Tibial artery (tissue), 4 donors: ENCODE measurements around the gene KDM2B.

ENCODE experiments used
- DNase-seq, 2 donors: peaks; one replicate each; pipeline ENCODE4 v3.0.0-alpha.2; 2019
- H3K27ac ChIP-seq, 2 donors: fragments of 200-600 bp; sonication (generic) in 1 of 2; 1 replicate in 1 of 2; 2 replicates in 1 of 2; pipeline ENCODE4 v1.5.1; 2018 to 2019; ENCODE audit warnings: mild to moderate bottlenecking in 1 of 2
- H3K27me3 ChIP-seq, 2 donors: fragments of 200-600 bp; sonication (generic) in 1 of 2; one replicate each; pipeline versions ENCODE4 v1.5.1 to v1.6.0; 2016 to 2019
- H3K36me3 ChIP-seq, 3 donors: fragments of 200-600 bp; sonication (generic) in 2 of 3; one replicate each; pipeline ENCODE4 v1.5.1; 2016 to 2019; ENCODE audit warnings: mild to moderate bottlenecking in 2 of 3
- H3K4me1 ChIP-seq, 4 donors: fragments of 200-600 bp; sonication (generic) in 2 of 4; 1 replicate in 3 of 4; 2 replicates in 1 of 4; pipeline ENCODE4 v1.5.1; 2016 to 2019
- H3K4me3 ChIP-seq, 2 donors: fragments of 200-600 bp; sonication (generic) in 1 of 2; 1 replicate in 1 of 2; 2 replicates in 1 of 2; pipeline ENCODE4 v1.5.1; 2018 to 2019; ENCODE audit warnings: mild to moderate bottlenecking in 2 of 2
- H3K9me3 ChIP-seq, 3 donors: fragments of 200-600 bp; sonication (generic) in 1 of 3; one replicate each; pipeline ENCODE4 v1.5.1; 2016 to 2019
- CTCF ChIP-seq, 2 experiments: fragments of 200-600 bp in 1 of 2; fragments of 450-650 bp in 1 of 2; IDR thresholded peaks; one replicate each; pipeline ENCODE4 v1.5.1; 2017 to 2019; ENCODE audit warnings: antibody characterized with exemption in 2 of 2, mild to moderate bottlenecking in 1 of 2, moderate library complexity in 1 of 2
- intact Hi-C: fragments of 100-400 bp; cut with DNase I; formaldehyde crosslinking; loops from one replicate; pipeline ENCODE4 v1.15.0; 2023; ENCODE audit warnings: low total_unique reads

Gene KDM2B

GRCh38 chr12:121550974-121551634, 29.7 kb downstream of the KDM2B start:
- intact Hi-C loops, result loop anchor here (5.0 kb wide), 1 partner anchor 76 kb away; the partner anchor contains the start of gene ORAI1
- Histone ChIP-seq H3K4me1 (no peaks in the 10 kb centered on the region), H3K27ac (no peak overlapping the region), H3K27me3 (no peaks in the 10 kb centered on the region), H3K36me3 (peaks cover 11 to 34% (median 19%) of the 10 kb centered on the region in 3 donors), H3K4me3 (no peak overlapping the region), H3K9me3 (no peaks in the 10 kb centered on the region)
- TF ChIP-seq CTCF (IDR thresholded peaks at IDR 0.05), result no peak
- no peak for DNase-seq

GRCh38 chr12:121549075-121549474, 31.7 kb downstream of the KDM2B start:
- intact Hi-C loops, result no loop called here
- TF ChIP-seq CTCF (IDR thresholded peaks at IDR 0.05), result no peak
- Histone ChIP-seq H3K36me3 (peaks cover 11 to 42% (median 19%) of the 10 kb centered on the region in 3 donors), H3K4me3 (no peak overlapping the region), H3K9me3 (no peaks in the 10 kb centered on the region), H3K4me1 (no peaks in the 10 kb centered on the region), H3K27ac (no peak overlapping the region), H3K27me3 (no peaks in the 10 kb centered on the region)
- DNase-seq, result no peak

GRCh38 chr12:121545480-121545879, 35.3 kb downstream of the KDM2B start:
- peaks cover 11 to 49% (median 19%) of the 10 kb centered on the region in 3 donors for H3K36me3 ChIP-seq
- H3K4me3 ChIP-seq, result no peak overlapping the region
- no peak for DNase-seq
- intact Hi-C loops, result no loop called here
- no peak for TF ChIP-seq CTCF (IDR thresholded peaks at IDR 0.05)
- H3K27me3 ChIP-seq, result no peaks in the 10 kb centered on the region
- H3K4me1 ChIP-seq, result no peaks in the 10 kb centered on the region
- no peak overlapping the region for H3K27ac ChIP-seq
- H3K9me3 ChIP-seq, result no peaks in the 10 kb centered on the region

- peaks cover 10 to 42% (median 13%) of the 10 kb centered on the region in 3 donors for H3K36me3 ChIP-seq
- no peak overlapping the region for H3K27ac ChIP-seq
- peaks cover 0 to under 1% (median 0%) of the 10 kb centered on the region in 4 donors for H3K4me1 ChIP-seq
- no peak overlapping the region for H3K4me3 ChIP-seq
- TF ChIP-seq CTCF (IDR thresholded peaks at IDR 0.05), result no peak
- DNase-seq, result no peak
- H3K9me3 ChIP-seq, result no peaks in the 10 kb centered on the region
- intact Hi-C loops, result no loop called here
- H3K27me3 ChIP-seq, result no peaks in the 10 kb centered on the region
Observed at GRCh38 chr12:121543786-121544185, 37.0 kb downstream of the KDM2B start.

- peaks cover 0 to 28% (median 19%) of the 10 kb centered on the region in 4 donors for H3K4me1 ChIP-seq
- TF ChIP-seq CTCF (IDR thresholded peaks at IDR 0.05), result no peak
- H3K27ac ChIP-seq, result no peak overlapping the region
- intact Hi-C loops, result loop anchor here (5.0 kb wide), 2 partner anchors 37 to 38 kb away; no protein-coding TSS in a partner anchor
- H3K36me3 ChIP-seq, result peaks cover 0 to 15% (median 0%) of the 10 kb centered on the region in 3 donors
- no peaks in the 10 kb centered on the region for H3K9me3 ChIP-seq
- no peak overlapping the region for H3K4me3 ChIP-seq
- no peak for DNase-seq
- H3K27me3 ChIP-seq, result no peaks in the 10 kb centered on the region
Observed at GRCh38 chr12:121539908-121540307, 40.9 kb downstream of the KDM2B start.
